Breast epithelium (tissue), 4 donors: ENCODE measurements around the gene WASHC4. TPM values are rescaled to one million over a fixed set of nuclear protein-coding genes. Genes with fewer than 3 reads are reported as not detected.

Experiments used
- DNase-seq, 2 donors: peaks; one replicate each; pipeline ENCODE4 v3.0.0-alpha.2; 2019; ENCODE audit warnings: low spot score in 2 of 2
- H3K27ac ChIP-seq, 2 donors: fragments of 200-600 bp; sonication (generic) in 1 of 2; one replicate each; pipeline ENCODE4 v1.5.1; 2016 to 2019; ENCODE audit warnings: mild to moderate bottlenecking in 1 of 2
- H3K27me3 ChIP-seq, 2 donors: fragments of 200-600 bp; sonication (generic) in 1 of 2; one replicate each; pipeline versions ENCODE4 v1.5.1 to v1.6.0; 2017 to 2019; ENCODE audit warnings: control low read depth in 1 of 2, mild to moderate bottlenecking in 1 of 2
- H3K36me3 ChIP-seq: fragments of 200-600 bp; one replicate; pipeline ENCODE4 v1.5.1; 2019
- H3K4me1 ChIP-seq, 2 donors: fragments of 200-600 bp; sonication (generic); one replicate each; pipeline ENCODE4 v1.5.1; 2016 to 2019; ENCODE audit warnings: control low read depth in 1 of 2
- H3K4me3 ChIP-seq, 3 donors: fragments of 200-600 bp; sonication (generic); 1 replicate in 2 of 3; 2 replicates in 1 of 3; pipeline ENCODE4 v1.5.1; 2016 to 2019; ENCODE audit warnings: mild to moderate bottlenecking in 3 of 3, moderate library complexity in 2 of 3
- H3K9me3 ChIP-seq, 2 donors: fragments of 200-600 bp; sonication (generic) in 1 of 2; one replicate each; pipeline ENCODE4 v1.5.1; 2016 to 2019; ENCODE audit warnings: control low read depth in 1 of 2
- CTCF ChIP-seq, 3 donors: fragments of 450-650 bp; IDR thresholded peaks; one replicate each; pipeline ENCODE4 v1.5.1; 2016 to 2017; ENCODE audit warnings: antibody characterized with exemption in 3 of 3, mild to moderate bottlenecking in 3 of 3, moderate library complexity in 3 of 3
- POLR2A ChIP-seq: fragments of 450-650 bp; IDR thresholded peaks from one replicate; pipeline ENCODE4 v1.6.1; 2016; ENCODE audit warnings: antibody characterized with exemption, mild to moderate bottlenecking, moderate library complexity
- POLR2AphosphoS5 ChIP-seq, 3 donors: sonication (generic); formaldehyde crosslinking; IDR thresholded peaks; one replicate each; pipeline ENCODE4 v1.6.1; 2017; ENCODE audit warnings: antibody characterized with exemption in 3 of 3
- intact Hi-C: fragments of 100-400 bp; cut with DNase I; formaldehyde crosslinking; loops from one replicate; pipeline ENCODE4 v1.15.1; 2023; ENCODE audit warnings: low total_unique reads
- total RNA-seq, 3 donors: library from RNA; depleted of rRNA; stranded (reverse); fragments of >200 nt; gene quantifications; one replicate each; pipeline ENCODE4 v1.1.0, GENCODE V29; 2016

WASHC4 gene
- total RNA-seq, 3 donors from 2014 or later: 65.6 to 90.3 (median 88.2) TPM

GRCh38 chr12:105138248-105138647 lies 30.7 kb downstream of the WASHC4 start:
- no peak for DNase-seq
- intact Hi-C loops: no loop called here
- no peaks in the 10 kb centered on the region for H3K27me3 ChIP-seq
- H3K27ac ChIP-seq: no peak overlapping the region
- no peaks in the 10 kb centered on the region for H3K36me3 ChIP-seq
- TF ChIP-seq POLR2AphosphoS5 (IDR thresholded peaks at IDR 0.05) (no peak), POLR2A (no peak), CTCF (IDR thresholded peaks at IDR 0.05) (no peak)
- no peak overlapping the region for H3K4me3 ChIP-seq
- no peaks in the 10 kb centered on the region for H3K4me1 ChIP-seq
- no peaks in the 10 kb centered on the region for H3K9me3 ChIP-seq

- H3K4me1 ChIP-seq: no peaks in the 10 kb centered on the region
- no peak for TF ChIP-seq CTCF (IDR thresholded peaks at IDR 0.05)
- TF ChIP-seq POLR2AphosphoS5 (IDR thresholded peaks at IDR 0.05): no peak
- no peak for TF ChIP-seq POLR2A
- no peak overlapping the region for H3K27ac ChIP-seq
- no peaks in the 10 kb centered on the region for H3K27me3 ChIP-seq
- DNase-seq: no peak
- no peak overlapping the region for H3K4me3 ChIP-seq
- no peaks in the 10 kb centered on the region for H3K9me3 ChIP-seq
- H3K36me3 ChIP-seq: no peaks in the 10 kb centered on the region
- intact Hi-C loops: no loop called here
Measured at GRCh38 chr12:105141320-105141922, 33.9 kb downstream of the WASHC4 start.

- Histone ChIP-seq H3K4me1 (no peaks in the 10 kb centered on the region), H3K36me3 (no peaks in the 10 kb centered on the region), H3K27ac (no peak overlapping the region), H3K9me3 (no peaks in the 10 kb centered on the region), H3K4me3 (no peak overlapping the region), H3K27me3 (no peaks in the 10 kb centered on the region)
- TF ChIP-seq CTCF (IDR thresholded peaks at IDR 0.05) (no peak), POLR2AphosphoS5 (IDR thresholded peaks at IDR 0.05) (no peak)
- intact Hi-C loops: no loop called here
- no peak for DNase-seq
Measured at GRCh38 chr12:105142259-105142658, 34.7 kb downstream of the WASHC4 start.

- no peaks in the 10 kb centered on the region for H3K27me3 ChIP-seq
- H3K4me3 ChIP-seq: no peak overlapping the region
- no peaks in the 10 kb centered on the region for H3K9me3 ChIP-seq
- TF ChIP-seq CTCF (IDR thresholded peaks at IDR 0.05): no peak
- no peak for TF ChIP-seq POLR2AphosphoS5 (IDR thresholded peaks at IDR 0.05)
- TF ChIP-seq POLR2A: no peak
- intact Hi-C loops: no loop called here
- H3K4me1 ChIP-seq: no peaks in the 10 kb centered on the region
- DNase-seq: no peak
- no peak overlapping the region for H3K27ac ChIP-seq
- H3K36me3 ChIP-seq: peaks cover 4% of the 10 kb centered on the region
Measured at GRCh38 chr12:105156260-105156659, 48.7 kb downstream of the WASHC4 start.

GRCh38 chr12:105157606-105158005 lies 50.1 kb downstream of the WASHC4 start:
- H3K27ac ChIP-seq: no peak overlapping the region
- H3K4me1 ChIP-seq: no peaks in the 10 kb centered on the region
- no peaks in the 10 kb centered on the region for H3K9me3 ChIP-seq
- H3K27me3 ChIP-seq: no peaks in the 10 kb centered on the region
- H3K4me3 ChIP-seq: no peak overlapping the region
- TF ChIP-seq POLR2A (no peak), POLR2AphosphoS5 (IDR thresholded peaks at IDR 0.05) (no peak), CTCF (IDR thresholded peaks at IDR 0.05) (no peak)
- intact Hi-C loops: no loop called here
- peaks cover 2% of the 10 kb centered on the region for H3K36me3 ChIP-seq
- no peak for DNase-seq
